ENCODE results near the gene CUL2. TPM values are rescaled to one million over a fixed set of nuclear protein-coding genes. Genes with fewer than 3 reads are reported as not detected.

The CUL2 gene
- total RNA-seq, 2 experiments from 2014 or later, result 30.1 to 32.4 TPM

DNA sequence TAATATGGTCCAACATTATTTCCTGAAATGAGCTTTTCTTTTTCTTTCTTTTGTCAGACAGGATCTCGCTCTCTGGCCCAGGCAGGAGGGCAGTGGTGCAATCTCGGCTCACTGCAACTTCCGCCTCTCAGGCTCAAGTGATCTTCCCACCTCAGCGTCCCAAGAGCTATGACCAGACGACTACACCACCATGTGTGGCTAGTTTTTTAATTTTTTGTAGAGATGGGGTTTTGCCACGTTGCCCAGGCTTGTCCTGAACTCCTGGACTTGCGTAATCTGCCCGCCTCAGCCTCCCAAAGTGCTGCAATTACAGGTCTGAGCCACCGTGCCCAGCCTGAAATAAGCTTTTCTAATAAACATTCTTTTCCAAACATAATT is 48.6 kb downstream of the CUL2 start:
- H3K4me1 Mint-ChIP-seq (ENCODE audit: low read depth), result peaks cover 5% of the 10 kb centered on the region
- H3K4me3 Mint-ChIP-seq, result no peak overlapping the region
- DNase-seq, result no peak
- H3K27me3 Mint-ChIP-seq, result no peaks in the 10 kb centered on the region
- H3K9me3 ChIP-seq (ENCODE audit: control insufficient read depth in 1 of 2, insufficient read depth in 1 of 2, low read length in 2 of 2), result no peaks in the 10 kb centered on the region
- H3K4me3 ChIP-seq (ENCODE audit: low read length), result no peak overlapping the region
- peaks cover 88% of the 10 kb centered on the region for H3K36me3 Mint-ChIP-seq (ENCODE audit: low read depth)
- H3K36me3 ChIP-seq (ENCODE audit: insufficient read depth, low read length), result peaks cover 53% of the 10 kb centered on the region
- no peaks in the 10 kb centered on the region for H3K27me3 ChIP-seq (ENCODE audit: control insufficient read depth in 1 of 2, insufficient read depth in 2 of 2, low read length in 2 of 2)
- no peak overlapping the region for H3K27ac ChIP-seq (ENCODE audit: low read depth in 1 of 2, low read length in 2 of 2)
- intact Hi-C loops (cut with DNase I, micrococcal nuclease), result no loop called here
- TF ChIP-seq, protein P1, sequence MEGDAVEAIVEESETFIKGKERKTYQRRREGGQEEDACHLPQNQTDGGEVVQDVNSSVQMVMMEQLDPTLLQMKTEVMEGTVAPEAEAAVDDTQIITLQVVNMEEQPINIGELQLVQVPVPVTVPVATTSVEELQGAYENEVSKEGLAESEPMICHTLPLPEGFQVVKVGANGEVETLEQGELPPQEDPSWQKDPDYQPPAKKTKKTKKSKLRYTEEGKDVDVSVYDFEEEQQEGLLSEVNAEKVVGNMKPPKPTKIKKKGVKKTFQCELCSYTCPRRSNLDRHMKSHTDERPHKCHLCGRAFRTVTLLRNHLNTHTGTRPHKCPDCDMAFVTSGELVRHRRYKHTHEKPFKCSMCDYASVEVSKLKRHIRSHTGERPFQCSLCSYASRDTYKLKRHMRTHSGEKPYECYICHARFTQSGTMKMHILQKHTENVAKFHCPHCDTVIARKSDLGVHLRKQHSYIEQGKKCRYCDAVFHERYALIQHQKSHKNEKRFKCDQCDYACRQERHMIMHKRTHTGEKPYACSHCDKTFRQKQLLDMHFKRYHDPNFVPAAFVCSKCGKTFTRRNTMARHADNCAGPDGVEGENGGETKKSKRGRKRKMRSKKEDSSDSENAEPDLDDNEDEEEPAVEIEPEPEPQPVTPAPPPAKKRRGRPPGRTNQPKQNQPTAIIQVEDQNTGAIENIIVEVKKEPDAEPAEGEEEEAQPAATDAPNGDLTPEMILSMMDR (IDR thresholded peaks at IDR 0.05), result no peak
- no peak for ATAC-seq (ENCODE audit: poor library complexity)
- no peaks in the 10 kb centered on the region for H3K4me1 ChIP-seq (ENCODE audit: insufficient read depth, low read length)
- no peaks in the 10 kb centered on the region for H3K9me3 Mint-ChIP-seq
- H3K27ac Mint-ChIP-seq, result no peak overlapping the region
- POLR2A ChIA-PET, result no interaction called here
- CTCF ChIA-PET, result no interaction called here

DNA sequence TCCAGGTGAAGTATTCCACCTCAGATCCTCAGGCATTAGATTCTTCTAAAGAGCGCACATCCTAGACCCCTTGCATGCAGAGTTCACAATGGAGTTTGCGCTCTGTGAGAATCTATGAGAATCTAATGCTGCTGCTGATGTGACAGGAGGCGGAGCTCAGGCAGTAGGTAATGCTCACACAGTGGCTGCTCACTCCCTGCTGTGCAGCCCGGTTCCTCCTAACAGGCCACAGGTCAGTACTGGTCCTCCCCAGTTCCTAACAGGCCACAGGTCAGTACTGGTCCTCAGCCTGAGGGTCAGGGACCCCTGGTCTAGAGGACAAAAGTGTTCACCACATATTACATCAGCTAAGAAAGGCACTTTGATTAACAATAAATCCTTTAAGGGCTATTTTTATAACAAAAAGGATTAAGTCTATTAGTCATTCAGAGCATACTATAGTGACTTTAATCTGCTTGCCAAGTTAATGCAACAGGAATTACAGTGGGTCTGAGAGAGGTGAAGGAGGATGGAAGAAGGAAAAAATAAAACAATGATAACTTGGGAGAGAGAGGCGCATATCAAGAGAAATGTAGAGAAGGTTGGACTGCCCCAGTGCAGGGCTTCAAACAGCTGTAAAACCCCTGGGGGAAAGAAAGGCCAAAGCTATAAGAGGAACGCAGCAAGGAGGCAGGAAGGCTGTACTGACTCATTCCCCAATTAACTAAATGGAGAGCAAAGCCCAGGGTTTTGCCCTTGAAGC is 49.2 kb downstream of the CUL2 start:
- intact Hi-C loops (cut with DNase I, micrococcal nuclease), result no loop called here
- Mint-ChIP-seq H3K27ac (no peak overlapping the region), H3K9me3 (no peaks in the 10 kb centered on the region), H3K4me1 (ENCODE audit: low read depth) (peaks cover 6% of the 10 kb centered on the region), H3K4me3 (no peak overlapping the region), H3K36me3 (ENCODE audit: low read depth) (peaks cover 88% of the 10 kb centered on the region), H3K27me3 (no peaks in the 10 kb centered on the region)
- no peaks in the 10 kb centered on the region for H3K9me3 ChIP-seq (ENCODE audit: control insufficient read depth in 1 of 2, insufficient read depth in 1 of 2, low read length in 2 of 2)
- H3K4me1 ChIP-seq (ENCODE audit: insufficient read depth, low read length), result no peaks in the 10 kb centered on the region
- ChIA-PET CTCF (no interaction called here), POLR2A (no interaction called here)
- DNase-seq (no peak), ATAC-seq (ENCODE audit: poor library complexity) (no peak)
- TF ChIP-seq, protein P1 (IDR thresholded peaks at IDR 0.05), result no peak
- H3K27ac ChIP-seq (ENCODE audit: low read depth in 1 of 2, low read length in 2 of 2), result no peak overlapping the region
- H3K4me3 ChIP-seq (ENCODE audit: low read length), result no peak overlapping the region
- no peaks in the 10 kb centered on the region for H3K27me3 ChIP-seq (ENCODE audit: control insufficient read depth in 1 of 2, insufficient read depth in 2 of 2, low read length in 2 of 2)
- H3K36me3 ChIP-seq (ENCODE audit: insufficient read depth, low read length), result peaks cover 55% of the 10 kb centered on the region

DNA sequence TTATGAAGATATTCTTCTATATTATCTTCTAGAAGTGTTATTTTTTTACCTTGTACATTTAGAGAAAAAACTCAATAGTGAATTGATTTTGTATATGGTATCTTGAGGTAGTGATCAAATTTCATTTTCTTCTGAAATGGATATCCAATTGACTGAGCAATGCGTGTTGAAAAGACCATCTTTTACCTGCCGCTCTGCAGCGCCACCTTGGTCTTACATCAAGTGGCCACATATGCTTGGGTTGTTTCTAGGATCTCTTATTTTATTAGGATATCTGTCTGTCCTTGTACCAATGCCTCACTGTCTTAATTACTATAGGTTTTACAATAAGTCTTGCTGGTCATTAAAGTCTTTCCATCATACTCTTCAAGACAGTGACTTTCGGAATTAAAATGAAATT is 53.0 kb downstream of the CUL2 start:
- Mint-ChIP-seq H3K27me3 (no peaks in the 10 kb centered on the region), H3K4me3 (no peak overlapping the region), H3K9me3 (no peaks in the 10 kb centered on the region), H3K27ac (no peak overlapping the region), H3K36me3 (ENCODE audit: low read depth) (peaks cover 85% of the 10 kb centered on the region), H3K4me1 (ENCODE audit: low read depth) (peaks cover 10% of the 10 kb centered on the region)
- intact Hi-C loops (cut with DNase I, micrococcal nuclease), result no loop called here
- no peaks in the 10 kb centered on the region for H3K9me3 ChIP-seq (ENCODE audit: control insufficient read depth in 1 of 2, insufficient read depth in 1 of 2, low read length in 2 of 2)
- ChIA-PET POLR2A (no interaction called here), CTCF (no interaction called here)
- H3K4me3 ChIP-seq (ENCODE audit: low read length), result no peak overlapping the region
- H3K36me3 ChIP-seq (ENCODE audit: insufficient read depth, low read length), result peaks cover 61% of the 10 kb centered on the region
- DNase-seq (no peak), ATAC-seq (ENCODE audit: poor library complexity) (no peak)
- TF ChIP-seq, protein P1 (IDR thresholded peaks at IDR 0.05), result no peak
- no peaks in the 10 kb centered on the region for H3K27me3 ChIP-seq (ENCODE audit: control insufficient read depth in 1 of 2, insufficient read depth in 2 of 2, low read length in 2 of 2)
- H3K4me1 ChIP-seq (ENCODE audit: insufficient read depth, low read length), result no peaks in the 10 kb centered on the region
- H3K27ac ChIP-seq (ENCODE audit: low read depth in 1 of 2, low read length in 2 of 2), result no peak overlapping the region
